Esophagus muscularis mucosa (tissue), 4 donors: Measurements from ENCODE around the gene KCNK4. TPM values are rescaled to one million over a fixed set of nuclear protein-coding genes. Genes with fewer than 3 reads are reported as not detected.

Experiments used
- DNase-seq: peaks from one replicate; pipeline ENCODE4 v3.0.0-alpha.2; 2017; ENCODE audit errors: extremely low spot score
- H3K27ac ChIP-seq, 4 donors: fragments of 200-600 bp; sonication (generic); replicated peaks in 1 of 4; 1 replicate in 3 of 4; 2 replicates in 1 of 4; pipeline ENCODE4 v1.5.1; 2016 to 2019; ENCODE audit warnings: mild to moderate bottlenecking in 1 of 4
- H3K27me3 ChIP-seq, 4 donors: fragments of 200-600 bp; sonication (generic); one replicate each; pipeline versions ENCODE4 v1.5.1 to v1.6.0; 2016 to 2019
- H3K36me3 ChIP-seq, 4 donors: fragments of 200-600 bp; sonication (generic); one replicate each; pipeline ENCODE4 v1.5.1; 2016 to 2019
- H3K4me1 ChIP-seq, 4 donors: fragments of 200-600 bp; sonication (generic); one replicate each; pipeline ENCODE4 v1.5.1; 2016 to 2019
- H3K4me3 ChIP-seq, 4 donors: fragments of 200-600 bp; sonication (generic); 1 replicate in 2 of 4; 2 replicates in 2 of 4; pipeline ENCODE4 v1.5.1; 2016 to 2019; ENCODE audit warnings: mild to moderate bottlenecking in 4 of 4, moderate library complexity in 1 of 4
- H3K9me3 ChIP-seq, 4 donors: fragments of 200-600 bp; sonication (generic); 1 replicate in 3 of 4; 2 replicates in 1 of 4; pipeline ENCODE4 v1.5.1; 2016 to 2019
- CTCF ChIP-seq, 3 experiments: fragments of 200-600 bp in 2 of 3; fragments of 450-650 bp in 1 of 3; sonication (generic) in 2 of 3; IDR thresholded peaks; one replicate each; pipeline ENCODE4 v1.5.1; 2017 to 2019; ENCODE audit warnings: antibody characterized with exemption in 3 of 3, mild to moderate bottlenecking in 2 of 3, moderate library complexity in 1 of 3
- EP300 ChIP-seq: sonication (generic); formaldehyde crosslinking; IDR thresholded peaks from one replicate; pipeline ENCODE4 v1.6.1; 2017; ENCODE audit warnings: antibody characterized with exemption
- POLR2A ChIP-seq: fragments of 450-650 bp; IDR thresholded peaks from one replicate; pipeline ENCODE4 v1.6.1; 2017; ENCODE audit warnings: antibody characterized with exemption, moderate library complexity, mild to moderate bottlenecking, low read depth
- POLR2AphosphoS5 ChIP-seq, 2 donors: sonication (generic); formaldehyde crosslinking; IDR thresholded peaks; one replicate each; pipeline ENCODE4 v1.6.1; 2017; ENCODE audit warnings: antibody characterized with exemption in 2 of 2
- WGBS: methylation state at CpG from one replicate; pipeline ENCODE4 v1.1.5; 2018; 5-methylcytosine and 5-hydroxymethylcytosine counted together
- intact Hi-C: fragments of 100-400 bp; cut with DNase I; formaldehyde crosslinking; loops from one replicate; pipeline ENCODE4 v1.15.1; 2023
- total RNA-seq, 4 donors: library from RNA; depleted of rRNA; stranded (reverse); fragments of >200 nt; gene quantifications; one replicate each; pipeline versions ENCODE4 v1.1.0 to v1.2.1, GENCODE V29; 2016

Gene KCNK4
- total RNA-seq, 4 donors from 2014 or later = not detected

- DNase-seq = no peak
- Histone ChIP-seq H3K27ac (peak overlapping the region; percentile 81 to 86 (median 84)), H3K4me3 (peak overlapping the region; percentile 88 to 93 (median 92)), H3K4me1 (peaks cover 30 to 50% (median 41%) of the 10 kb centered on the region in 4 donors), H3K9me3 (no peaks in the 10 kb centered on the region), H3K27me3 (no peaks in the 10 kb centered on the region), H3K36me3 (peaks cover 16 to 39% (median 36%) of the 10 kb centered on the region in 4 donors)
- no peak for TF ChIP-seq CTCF (IDR thresholded peaks at IDR 0.05)
- no peak for TF ChIP-seq EP300
- no peak for TF ChIP-seq POLR2A
- TF ChIP-seq POLR2AphosphoS5 (IDR thresholded peaks at IDR 0.05) = no peak
- 75% methylated on average over 3 of the region's 8 CpGs for WGBS
- intact Hi-C loops = no loop called here
These were observed 38.1 kb upstream of the KCNK4 start for GRCh38 chr11:64253043-64253442.

DNA sequence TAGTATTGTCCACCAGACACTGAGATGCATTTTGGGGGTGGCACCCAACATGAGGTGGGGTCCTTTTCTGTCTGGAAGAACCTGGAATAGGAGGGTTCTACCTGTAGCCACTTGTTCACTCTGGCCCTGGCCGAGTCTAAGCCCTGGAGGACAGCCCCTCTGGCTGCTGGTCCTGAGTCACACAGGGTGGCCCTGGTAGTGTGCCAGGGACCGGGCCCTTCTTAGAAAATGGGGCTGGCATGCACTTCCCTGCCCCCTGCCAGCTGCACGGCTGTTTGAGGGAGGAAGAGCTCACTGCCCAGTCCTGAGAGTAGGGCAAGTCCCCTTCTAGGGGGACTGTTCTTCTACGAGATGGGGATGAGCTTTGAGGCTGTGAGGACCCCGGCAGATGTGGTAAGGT, 37.6 kb upstream of the KCNK4 start:
- H3K9me3 ChIP-seq = no peaks in the 10 kb centered on the region
- peaks cover 16 to 44% (median 40%) of the 10 kb centered on the region in 4 donors for H3K36me3 ChIP-seq
- TF ChIP-seq CTCF (IDR thresholded peaks at IDR 0.05) (no peak), POLR2A (no peak), POLR2AphosphoS5 (IDR thresholded peaks at IDR 0.05) (no peak), EP300 (no peak)
- no peak overlapping the region for H3K4me3 ChIP-seq
- peaks cover 30 to 46% (median 39%) of the 10 kb centered on the region in 4 donors for H3K4me1 ChIP-seq
- intact Hi-C loops = no loop called here
- no peak for DNase-seq
- no peaks in the 10 kb centered on the region for H3K27me3 ChIP-seq
- 51% methylated on average over 3 of the region's 5 CpGs for WGBS
- no peak overlapping the region for H3K27ac ChIP-seq

- no peak overlapping the region for H3K27ac ChIP-seq
- peaks cover 22 to 52% (median 49%) of the 10 kb centered on the region in 4 donors for H3K36me3 ChIP-seq
- no peaks in the 10 kb centered on the region for H3K27me3 ChIP-seq
- intact Hi-C loops = no loop called here
- DNase-seq = no peak
- H3K4me3 ChIP-seq = no peak overlapping the region
- no peak for TF ChIP-seq EP300
- TF ChIP-seq CTCF (IDR thresholded peaks at IDR 0.05) = no peak
- TF ChIP-seq POLR2A = no peak
- no peak for TF ChIP-seq POLR2AphosphoS5 (IDR thresholded peaks at IDR 0.05)
- no peaks in the 10 kb centered on the region for H3K9me3 ChIP-seq
- peaks cover 30 to 46% (median 38%) of the 10 kb centered on the region in 4 donors for H3K4me1 ChIP-seq
- 100% methylated on average over 2 of the region's 7 CpGs for WGBS
These were observed 36.8 kb upstream of the KCNK4 start for GRCh38 chr11:64254326-64254725.

- Histone ChIP-seq H3K4me3 (no peak overlapping the region), H3K27me3 (no peaks in the 10 kb centered on the region), H3K9me3 (no peaks in the 10 kb centered on the region), H3K36me3 (peaks cover 22 to 63% (median 60%) of the 10 kb centered on the region in 4 donors), H3K27ac (no peak overlapping the region), H3K4me1 (peaks cover 29 to 42% (median 35%) of the 10 kb centered on the region in 4 donors)
- WGBS = 75% methylated on average over 16 of the region's 35 CpGs
- DNase-seq = no peak
- intact Hi-C loops = no loop called here
- TF ChIP-seq EP300 = no peak
- TF ChIP-seq CTCF (IDR thresholded peaks at IDR 0.05) = no peak
- TF ChIP-seq POLR2AphosphoS5 (IDR thresholded peaks at IDR 0.05) = no peak
- no peak for TF ChIP-seq POLR2A
These were observed 35.7 kb upstream of the KCNK4 start for GRCh38 chr11:64255135-64256128.
